Omental fat pad (tissue), 4 donors: Measurements from ENCODE around the gene POLR1D. TPM values are rescaled to one million over a fixed set of nuclear protein-coding genes. Genes with fewer than 3 reads are reported as not detected.
A peak's percentile ranks its signal among the peaks of the same experiment; 100 is the strongest.

Experiments used
- ATAC-seq: fragments of 150-250 bp; one replicate; pipeline ENCODE4 v1.9.1; 2016; ENCODE audit warnings: mild to moderate bottlenecking, moderate library complexity; ENCODE audit not compliant: low FRiP score
- DNase-seq: peaks from one replicate; pipeline ENCODE4 v3.0.0-alpha.2; 2019; ENCODE audit warnings: low spot score
- total RNA-seq, 4 donors: library from RNA; depleted of rRNA; stranded (reverse); fragments of >200 nt; gene quantifications; one replicate each; pipeline ENCODE4 v1.1.0, GENCODE V29; 2016
- TF ChIP-seq, protein P1 (sequence below), 3 donors: fragments of 450-650 bp; IDR thresholded peaks; one replicate each; pipeline ENCODE4 v1.5.1; 2016 to 2017; ENCODE audit warnings: antibody characterized with exemption in 3 of 3, mild to moderate bottlenecking in 3 of 3, moderate library complexity in 2 of 3

The POLR1D gene
- total RNA-seq, 4 donors from 2014 or later, result 69.0 to 110 (median 75.5) TPM

DNA sequence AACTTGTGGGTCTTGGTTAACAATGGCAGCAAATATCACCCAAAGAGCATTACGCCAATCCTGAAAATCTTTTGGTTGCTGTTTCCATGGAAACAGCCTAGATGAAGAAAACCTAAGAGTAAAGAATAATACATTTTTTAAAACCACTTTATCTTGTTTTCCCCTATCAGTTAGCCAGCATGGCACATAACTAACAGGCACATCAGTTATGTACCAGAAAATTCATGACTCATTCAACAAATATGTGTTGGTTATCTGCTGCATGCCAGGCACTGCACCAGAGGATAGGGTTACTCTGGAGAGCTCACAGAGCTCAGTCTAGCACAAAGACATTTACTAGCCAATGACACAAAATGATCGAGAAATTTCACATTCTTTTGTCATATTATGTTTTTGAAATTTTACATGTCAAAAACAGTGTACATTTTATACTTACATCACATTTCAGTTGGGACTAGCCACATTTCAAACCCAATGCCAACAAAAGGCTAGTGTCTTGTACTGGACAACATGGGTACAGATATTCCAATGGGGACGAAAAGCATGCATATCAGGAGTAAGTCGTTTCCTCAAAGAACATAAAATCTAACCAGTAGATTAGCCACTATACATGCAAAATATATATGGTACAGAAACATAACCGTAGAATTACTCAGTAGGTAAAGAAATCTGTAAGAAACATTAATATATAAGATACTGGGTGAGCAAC lies 21.7 kb upstream of the POLR1D start:
- ATAC-seq (peak; percentile 82), DNase-seq (no peak)
- TF ChIP-seq, protein P1, sequence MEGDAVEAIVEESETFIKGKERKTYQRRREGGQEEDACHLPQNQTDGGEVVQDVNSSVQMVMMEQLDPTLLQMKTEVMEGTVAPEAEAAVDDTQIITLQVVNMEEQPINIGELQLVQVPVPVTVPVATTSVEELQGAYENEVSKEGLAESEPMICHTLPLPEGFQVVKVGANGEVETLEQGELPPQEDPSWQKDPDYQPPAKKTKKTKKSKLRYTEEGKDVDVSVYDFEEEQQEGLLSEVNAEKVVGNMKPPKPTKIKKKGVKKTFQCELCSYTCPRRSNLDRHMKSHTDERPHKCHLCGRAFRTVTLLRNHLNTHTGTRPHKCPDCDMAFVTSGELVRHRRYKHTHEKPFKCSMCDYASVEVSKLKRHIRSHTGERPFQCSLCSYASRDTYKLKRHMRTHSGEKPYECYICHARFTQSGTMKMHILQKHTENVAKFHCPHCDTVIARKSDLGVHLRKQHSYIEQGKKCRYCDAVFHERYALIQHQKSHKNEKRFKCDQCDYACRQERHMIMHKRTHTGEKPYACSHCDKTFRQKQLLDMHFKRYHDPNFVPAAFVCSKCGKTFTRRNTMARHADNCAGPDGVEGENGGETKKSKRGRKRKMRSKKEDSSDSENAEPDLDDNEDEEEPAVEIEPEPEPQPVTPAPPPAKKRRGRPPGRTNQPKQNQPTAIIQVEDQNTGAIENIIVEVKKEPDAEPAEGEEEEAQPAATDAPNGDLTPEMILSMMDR (IDR thresholded peaks at IDR 0.05), result no peak

DNA sequence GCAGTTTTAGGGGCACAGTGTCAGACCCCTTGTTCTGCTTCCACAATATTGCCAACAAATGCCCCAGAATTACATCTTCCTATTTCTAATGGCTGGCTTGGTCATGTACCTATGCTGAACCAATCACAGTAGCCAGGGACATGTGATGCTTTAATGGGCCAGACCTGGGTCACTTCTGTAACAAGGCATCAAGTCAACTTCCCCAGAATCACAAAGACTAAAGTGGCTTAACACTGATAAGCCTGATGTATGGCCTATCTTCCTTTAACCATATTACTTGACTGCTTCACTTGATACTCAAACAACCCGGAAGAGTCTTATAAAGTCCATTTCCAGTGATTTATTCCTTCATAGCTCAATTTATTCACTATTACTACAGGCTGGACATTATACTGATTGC lies 21.0 kb upstream of the POLR1D start:
- ATAC-seq (no peak), DNase-seq (no peak)
- TF ChIP-seq, protein P1 (IDR thresholded peaks at IDR 0.05), result no peak

DNA sequence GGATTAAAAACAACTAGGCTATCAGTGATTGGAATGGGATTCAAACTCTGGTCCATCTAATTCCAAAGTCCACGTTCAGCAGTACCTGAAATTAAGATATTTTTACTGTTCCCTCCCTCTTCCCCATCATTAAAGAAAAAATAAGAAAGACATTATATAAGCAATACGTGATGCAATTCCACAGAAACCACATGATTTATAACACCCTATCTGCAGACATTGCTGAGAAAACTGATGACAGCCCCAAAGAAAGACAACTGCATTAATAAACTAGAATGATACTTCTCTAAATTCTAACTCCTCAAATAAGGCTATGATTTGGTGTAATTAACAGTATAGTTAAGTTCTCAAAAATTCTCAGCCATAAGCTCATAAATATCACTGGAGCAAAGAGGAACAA lies 20.5 kb upstream of the POLR1D start:
- no peak for ATAC-seq
- DNase-seq, result no peak
- TF ChIP-seq, protein P1 (IDR thresholded peaks at IDR 0.05), result no peak

DNA sequence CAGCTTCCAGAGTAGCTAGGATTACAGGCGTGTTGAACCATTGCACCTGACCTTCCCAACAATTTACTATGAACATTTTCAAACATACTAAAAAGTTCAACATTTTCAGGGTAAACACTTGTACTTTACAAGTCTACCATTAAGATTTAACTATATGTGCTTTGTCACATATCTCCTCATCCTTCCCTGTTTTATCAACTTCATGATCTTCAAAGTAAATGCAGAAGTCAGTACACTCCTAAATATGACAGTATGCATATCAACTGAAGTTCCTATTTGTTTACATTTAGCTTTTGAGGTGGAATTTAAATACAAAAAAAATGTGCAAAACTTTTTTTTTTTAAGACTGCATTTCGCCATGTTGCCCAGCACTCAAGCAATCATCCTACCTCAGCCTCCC lies 19.9 kb upstream of the POLR1D start:
- ATAC-seq (no peak), DNase-seq (no peak)
- TF ChIP-seq, protein P1 (IDR thresholded peaks at IDR 0.05), result no peak

DNA sequence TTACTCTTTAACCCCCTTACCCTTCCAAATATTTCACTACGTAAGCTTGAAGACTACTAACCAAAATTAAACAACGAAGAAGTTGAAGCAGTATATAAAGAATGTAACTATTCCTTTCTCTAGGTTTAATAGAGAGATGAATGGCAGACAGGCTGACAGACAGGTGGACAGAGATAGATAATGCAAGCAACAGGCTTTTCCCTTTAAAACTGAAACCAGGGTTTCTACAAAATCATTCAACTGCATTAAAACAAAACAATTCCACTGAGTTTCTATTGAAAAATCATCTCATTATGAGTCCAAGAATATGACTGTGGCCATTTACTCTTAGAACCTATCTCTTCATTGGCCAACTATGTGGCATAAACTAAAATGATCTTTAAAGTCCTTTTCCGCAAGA lies 16.6 kb upstream of the POLR1D start:
- DNase-seq (no peak), ATAC-seq (no peak)
- TF ChIP-seq, protein P1 (IDR thresholded peaks at IDR 0.05), result no peak

DNA sequence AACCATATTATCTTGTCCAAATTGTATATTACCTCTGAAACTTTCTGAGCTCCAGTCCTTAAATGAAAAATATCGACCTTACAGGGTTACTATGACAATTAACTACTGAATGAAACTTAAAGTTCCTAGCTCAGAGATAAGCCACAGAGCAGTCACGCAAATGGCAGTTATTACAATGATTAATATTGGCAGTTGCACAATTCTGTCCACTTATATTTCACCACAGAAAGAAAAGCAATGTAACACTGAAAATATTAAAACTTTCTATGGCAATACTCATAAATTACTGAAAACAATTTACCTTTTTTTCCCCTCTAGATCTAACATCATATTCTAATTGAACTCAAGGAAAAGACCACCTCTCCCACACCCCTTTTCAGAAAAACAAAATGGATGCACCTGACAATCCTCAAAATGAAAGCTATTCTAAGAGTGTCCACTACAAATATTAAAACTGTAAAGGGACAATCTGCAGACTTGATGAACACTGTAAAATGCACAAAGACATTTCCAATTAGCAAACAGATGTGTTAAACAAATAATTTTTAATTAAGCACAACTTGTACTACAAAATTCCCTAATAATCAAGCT lies 16.0 kb upstream of the POLR1D start:
- ATAC-seq, result no peak
- TF ChIP-seq, protein P1 (IDR thresholded peaks at IDR 0.05), result no peak
- DNase-seq, result no peak

DNA sequence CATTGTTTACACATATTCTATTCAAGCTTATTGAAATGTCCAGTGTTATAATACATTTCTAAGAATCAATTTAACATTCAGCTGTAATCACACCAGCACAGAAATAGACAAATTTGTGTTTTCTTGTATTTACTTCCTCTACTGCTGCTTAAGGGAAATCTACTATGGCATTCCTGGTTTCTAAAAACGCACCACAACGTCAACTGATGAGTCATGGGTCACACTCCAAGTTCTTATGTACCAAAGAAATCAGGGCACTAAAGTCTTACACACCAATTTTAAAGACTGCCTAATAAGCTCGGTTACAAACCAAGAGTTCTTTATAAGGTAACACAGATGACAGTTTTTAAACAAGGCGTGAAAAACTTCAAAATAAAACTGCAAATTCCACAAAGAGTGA lies 14.6 kb upstream of the POLR1D start:
- ATAC-seq (no peak), DNase-seq (no peak)
- TF ChIP-seq, protein P1 (IDR thresholded peaks at IDR 0.05), result no peak
